SU-DHL-6 (cell line): ENCODE results near the gene MOV10L1.

Experiments
- H2AFZ ChIP-seq: fragments of 200-600 bp; sonication (generic); 2 replicates; pipeline ENCODE4 v1.6.1; 2014; ENCODE audit warnings: low read depth, mild to moderate bottlenecking, moderate library complexity, mixed read lengths, antibody characterized with exemption, low read length; ENCODE audit not compliant: severe bottlenecking
- H3F3A ChIP-seq: fragments of 200-600 bp; shearing (Covaris generic); 2 replicates; pipeline ENCODE4 v1.6.0; 2016; ENCODE audit warnings: antibody characterized with exemption, mild to moderate bottlenecking; ENCODE audit not compliant: insufficient read depth
- H3K27ac ChIP-seq: fragments of 200-600 bp; sonication (generic); 2 replicates; pipeline ENCODE4 v1.5.1; 2016; ENCODE audit warnings: low read depth, mild to moderate bottlenecking, low read length, moderate library complexity, mixed read lengths
- H3K27me3 ChIP-seq: fragments of 200-600 bp; sonication (generic), shearing (Covaris generic); 2 replicates; pipeline ENCODE4 v1.6.0; 2014; ENCODE audit warnings: mild to moderate bottlenecking, low read length
- H3K36me3 ChIP-seq: fragments of 200-600 bp; sonication (generic); 2 replicates; pipeline ENCODE4 v1.6.1; 2014; ENCODE audit warnings: mild to moderate bottlenecking, low read length, mixed read lengths
- H3K4me2 ChIP-seq: fragments of 300-600, 200-600 bp; shearing (Covaris generic), sonication (generic); 2 replicates; pipeline ENCODE4 v1.6.0; 2014; ENCODE audit warnings: low read length, low read depth, mild to moderate bottlenecking; ENCODE audit not compliant: poor library complexity, severe bottlenecking
- H3K4me3 ChIP-seq: fragments of 200-600 bp; sonication (generic); 2 replicates; pipeline ENCODE4 v1.5.1; 2014; ENCODE audit warnings: antibody characterized with exemption, low read length, mild to moderate bottlenecking, mixed read lengths; ENCODE audit not compliant: insufficient read depth, poor library complexity, severe bottlenecking
- H3K79me2 ChIP-seq: fragments of 200-600 bp; sonication (generic); 2 replicates; pipeline ENCODE4 v1.6.1; 2014; ENCODE audit warnings: mild to moderate bottlenecking, low read length, moderate library complexity; ENCODE audit not compliant: insufficient read depth
- H3K9ac ChIP-seq: fragments of 200-600 bp; sonication (generic); 2 replicates; pipeline ENCODE4 v1.7.0; 2014; ENCODE audit warnings: mild to moderate bottlenecking, low read length
- H3K9me2 ChIP-seq: fragments of 200-600 bp; sonication (generic); replicated peaks from 2 replicates; pipeline ENCODE4 v1.6.1; 2014; ENCODE audit warnings: low read length; ENCODE audit not compliant: insufficient read depth
- H3K9me3 ChIP-seq: fragments of 200-600 bp; sonication (generic); 2 replicates; pipeline ENCODE4 v1.6.1; 2014; ENCODE audit warnings: low read length, mixed read lengths; ENCODE audit not compliant: insufficient read depth
- H4K20me1 ChIP-seq: fragments of 200-600 bp; sonication (generic); 2 replicates; pipeline ENCODE4 v1.6.1; 2014; ENCODE audit warnings: low read depth, mild to moderate bottlenecking, antibody characterized with exemption, low read length, moderate library complexity, mixed read lengths
- EZH2phosphoT487 ChIP-seq: fragments of 200-600 bp; sonication (generic), shearing (Covaris generic); conservative IDR thresholded peaks from 2 replicates; pipeline ENCODE4 v1.6.1; 2018; ENCODE audit warnings: mild to moderate bottlenecking, antibody characterized with exemption, low read length, moderate library complexity, mixed read lengths
- TF ChIP-seq, protein P1 (sequence below): fragments of 200-600 bp; sonication (generic); IDR thresholded peaks from one replicate; pipeline ENCODE4 v1.5.1; 2017; ENCODE audit warnings: antibody characterized with exemption, mild to moderate bottlenecking, low read length, moderate library complexity; ENCODE audit not compliant: insufficient read depth, poor library complexity, severe bottlenecking

MOV10L1 gene

DNA sequence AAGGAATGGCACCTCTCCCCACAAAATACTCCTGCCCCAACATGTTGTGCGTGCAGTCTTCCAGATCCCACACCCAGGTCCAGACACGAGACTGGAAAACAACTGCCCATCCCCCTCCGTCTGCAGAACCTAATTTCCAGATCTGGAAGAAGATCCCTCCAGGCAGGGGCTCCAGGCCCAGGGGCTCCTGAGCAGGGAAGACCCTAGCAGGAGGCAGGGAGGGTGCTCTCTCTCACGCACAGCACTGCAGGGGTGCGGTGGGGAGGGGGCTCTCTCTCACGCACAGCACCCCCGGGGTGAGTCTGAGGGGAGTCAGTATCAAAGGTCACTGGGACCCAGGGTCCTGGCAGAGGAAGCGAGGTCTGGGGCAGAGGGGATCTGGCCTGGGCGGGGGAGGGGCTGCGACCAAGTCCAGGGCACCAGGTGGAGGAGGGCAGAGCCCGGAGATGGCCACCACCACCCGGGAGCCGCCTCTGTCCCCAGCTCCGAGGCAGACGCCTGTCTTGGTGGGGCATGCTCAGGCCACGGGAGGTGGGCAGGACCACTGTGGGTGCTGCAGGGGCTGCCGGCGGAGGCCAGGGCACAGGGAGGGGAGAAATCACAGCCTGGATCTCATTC is 6.2 kb upstream of the MOV10L1 start:
- Histone ChIP-seq H3K4me2 (no peak overlapping the region), H3K9ac (no peak overlapping the region), H3K4me3 (no peak overlapping the region), H3K36me3 (no peaks in the 10 kb centered on the region), H2AFZ (no peak overlapping the region), H3K27me3 (no peaks in the 10 kb centered on the region), H3K9me3 (no peaks in the 10 kb centered on the region), H4K20me1 (no peaks in the 10 kb centered on the region), H3K27ac (no peak overlapping the region), H3K9me2 (no peaks in the 10 kb centered on the region), H3F3A (no peaks in the 10 kb centered on the region), H3K79me2 (no peaks in the 10 kb centered on the region)
- TF ChIP-seq EZH2phosphoT487 = no peak
- TF ChIP-seq, protein P1, sequence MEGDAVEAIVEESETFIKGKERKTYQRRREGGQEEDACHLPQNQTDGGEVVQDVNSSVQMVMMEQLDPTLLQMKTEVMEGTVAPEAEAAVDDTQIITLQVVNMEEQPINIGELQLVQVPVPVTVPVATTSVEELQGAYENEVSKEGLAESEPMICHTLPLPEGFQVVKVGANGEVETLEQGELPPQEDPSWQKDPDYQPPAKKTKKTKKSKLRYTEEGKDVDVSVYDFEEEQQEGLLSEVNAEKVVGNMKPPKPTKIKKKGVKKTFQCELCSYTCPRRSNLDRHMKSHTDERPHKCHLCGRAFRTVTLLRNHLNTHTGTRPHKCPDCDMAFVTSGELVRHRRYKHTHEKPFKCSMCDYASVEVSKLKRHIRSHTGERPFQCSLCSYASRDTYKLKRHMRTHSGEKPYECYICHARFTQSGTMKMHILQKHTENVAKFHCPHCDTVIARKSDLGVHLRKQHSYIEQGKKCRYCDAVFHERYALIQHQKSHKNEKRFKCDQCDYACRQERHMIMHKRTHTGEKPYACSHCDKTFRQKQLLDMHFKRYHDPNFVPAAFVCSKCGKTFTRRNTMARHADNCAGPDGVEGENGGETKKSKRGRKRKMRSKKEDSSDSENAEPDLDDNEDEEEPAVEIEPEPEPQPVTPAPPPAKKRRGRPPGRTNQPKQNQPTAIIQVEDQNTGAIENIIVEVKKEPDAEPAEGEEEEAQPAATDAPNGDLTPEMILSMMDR = no peak

DNA sequence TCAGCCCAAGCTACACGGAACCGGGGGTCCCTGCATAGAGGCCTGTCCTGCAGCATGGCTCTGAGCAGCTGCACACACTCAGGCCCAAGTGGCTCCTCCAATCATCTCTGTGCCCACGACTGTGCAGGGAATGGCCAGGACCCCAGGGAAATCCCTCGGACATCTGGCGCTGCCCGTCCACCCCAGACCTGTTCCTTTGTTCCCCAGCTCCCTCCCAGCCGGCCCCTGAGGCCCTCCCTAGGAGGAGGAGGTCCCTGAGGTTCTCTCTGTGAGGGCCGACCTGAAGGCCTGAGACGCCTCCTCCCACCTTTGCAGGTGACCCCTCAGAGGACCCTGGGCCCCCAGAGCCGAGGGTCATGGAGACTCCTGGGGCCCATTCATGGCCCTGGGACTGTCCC is 5.7 kb upstream of the MOV10L1 start:
- Histone ChIP-seq H4K20me1 (no peaks in the 10 kb centered on the region), H3K4me2 (no peak overlapping the region), H3K9me3 (no peaks in the 10 kb centered on the region), H3K9me2 (no peaks in the 10 kb centered on the region), H3K4me3 (no peak overlapping the region), H3K9ac (no peak overlapping the region), H3K27ac (no peak overlapping the region), H3K79me2 (no peaks in the 10 kb centered on the region), H3F3A (no peaks in the 10 kb centered on the region), H2AFZ (no peak overlapping the region), H3K27me3 (no peaks in the 10 kb centered on the region), H3K36me3 (no peaks in the 10 kb centered on the region)
- no peak for TF ChIP-seq EZH2phosphoT487
- TF ChIP-seq, protein P1 = no peak

DNA sequence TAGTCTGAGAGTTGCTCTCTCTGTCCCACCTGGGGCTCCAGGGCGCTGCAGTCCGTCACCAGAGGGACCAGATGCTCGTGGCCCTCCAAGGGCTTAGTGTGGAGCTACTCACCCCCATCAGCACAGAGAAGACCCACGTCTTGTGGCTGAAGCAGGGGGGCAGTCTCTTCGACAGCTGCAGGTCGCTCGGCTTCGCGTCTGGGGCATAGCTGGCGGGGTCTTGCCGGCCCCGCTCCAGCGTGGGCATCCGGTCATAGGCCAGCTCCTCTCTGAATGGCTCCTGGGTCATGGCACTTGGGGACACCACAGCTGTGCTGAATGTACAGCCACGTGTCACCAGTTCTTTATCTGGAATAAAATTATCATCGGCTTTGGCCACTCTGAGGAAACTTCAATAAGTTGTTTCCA is 5.2 kb upstream of the MOV10L1 start:
- H3K9me2 ChIP-seq = no peaks in the 10 kb centered on the region
- no peak overlapping the region for H3K4me3 ChIP-seq
- no peak overlapping the region for H3K9ac ChIP-seq
- no peak overlapping the region for H3K27ac ChIP-seq
- no peak overlapping the region for H2AFZ ChIP-seq
- no peaks in the 10 kb centered on the region for H3K79me2 ChIP-seq
- H3K36me3 ChIP-seq = no peaks in the 10 kb centered on the region
- H3K27me3 ChIP-seq = no peaks in the 10 kb centered on the region
- no peaks in the 10 kb centered on the region for H4K20me1 ChIP-seq
- H3F3A ChIP-seq = no peaks in the 10 kb centered on the region
- no peaks in the 10 kb centered on the region for H3K9me3 ChIP-seq
- H3K4me2 ChIP-seq = no peak overlapping the region
- no peak for TF ChIP-seq EZH2phosphoT487
- TF ChIP-seq, protein P1 = no peak
